Measurements from ENCODE around the gene AQP2.

AQP2 gene

DNA sequence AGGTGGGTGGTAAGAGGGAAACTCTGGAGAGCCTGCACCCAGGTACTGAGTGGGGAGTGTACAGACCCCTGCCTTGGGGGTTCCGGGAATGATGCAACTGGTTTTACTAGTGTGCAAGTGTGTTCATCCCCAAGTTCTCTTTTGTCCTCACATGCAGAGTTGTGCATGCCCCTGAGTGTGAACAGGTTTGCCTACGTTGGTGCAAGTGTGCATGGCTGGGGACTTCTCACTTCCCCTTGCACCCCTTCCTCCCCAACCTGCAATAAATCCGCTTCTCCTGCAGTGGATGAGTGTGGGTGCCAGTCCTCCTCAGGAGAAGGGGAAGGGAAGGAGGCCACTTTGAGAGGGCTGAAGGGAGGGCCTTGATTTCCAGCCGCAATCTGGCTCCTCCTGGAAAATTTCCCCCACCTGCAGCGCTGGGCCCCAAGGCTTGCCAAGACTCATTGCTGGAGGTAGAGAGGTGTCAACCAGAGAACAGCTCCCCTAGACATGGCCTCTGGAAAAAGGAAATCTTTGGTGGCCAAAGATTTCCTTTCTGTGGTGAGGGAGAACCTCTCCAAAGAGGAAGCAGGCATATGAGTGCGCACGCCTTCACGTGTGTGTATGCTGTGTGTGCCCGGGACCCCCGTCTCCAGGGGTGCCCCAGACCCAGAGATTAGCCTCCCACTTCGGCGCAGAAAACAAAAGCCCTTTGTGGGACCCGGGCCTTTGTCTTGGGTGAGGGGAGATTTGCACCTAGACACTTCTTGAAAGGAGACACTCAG is 5.5 kb downstream of the AQP2 start:
- H3K27me3 ChIP-seq (ENCODE audit: control insufficient read depth, insufficient read depth, low read length, poor library complexity, severe bottlenecking): peaks cover 17% of the 10 kb centered on the region
- no peaks in the 10 kb centered on the region for H3K9me3 ChIP-seq (ENCODE audit: control insufficient read depth, low read length)
- H3K27ac ChIP-seq (ENCODE audit: insufficient read depth, low read depth, low read length, poor library complexity, severe bottlenecking): no peak overlapping the region
- WGBS, 2 experiments: 78 to 81% methylated on average over 13 of the region's 13 CpGs
- H3K36me3 ChIP-seq (ENCODE audit: control insufficient read depth, insufficient read depth, low read length): no peaks in the 10 kb centered on the region
- no peak overlapping the region for H3K4me3 ChIP-seq (ENCODE audit: insufficient read depth, low read depth, low read length)
- H3K4me1 ChIP-seq (ENCODE audit: control insufficient read depth, insufficient read depth, low read length): peaks cover 10% of the 10 kb centered on the region

GRCh38 chr12:49956663-49957569 is 6.4 kb downstream of the AQP2 start:
- WGBS, 2 experiments: 91 to 93% methylated on average over 5 to 6 of the region's 6 CpGs
- H3K27ac ChIP-seq (ENCODE audit: insufficient read depth, low read depth, low read length, poor library complexity, severe bottlenecking): no peak overlapping the region
- H3K27me3 ChIP-seq (ENCODE audit: control insufficient read depth, insufficient read depth, low read length, poor library complexity, severe bottlenecking): peaks cover 24% of the 10 kb centered on the region
- H3K36me3 ChIP-seq (ENCODE audit: control insufficient read depth, insufficient read depth, low read length): no peaks in the 10 kb centered on the region
- H3K9me3 ChIP-seq (ENCODE audit: control insufficient read depth, low read length): no peaks in the 10 kb centered on the region
- H3K4me3 ChIP-seq (ENCODE audit: insufficient read depth, low read depth, low read length): no peak overlapping the region
- H3K4me1 ChIP-seq (ENCODE audit: control insufficient read depth, insufficient read depth, low read length): peaks cover 10% of the 10 kb centered on the region

- H3K27ac ChIP-seq (ENCODE audit: insufficient read depth, low read depth, low read length, poor library complexity, severe bottlenecking): no peak overlapping the region
- peaks cover 31% of the 10 kb centered on the region for H3K27me3 ChIP-seq (ENCODE audit: control insufficient read depth, insufficient read depth, low read length, poor library complexity, severe bottlenecking)
- no peaks in the 10 kb centered on the region for H3K9me3 ChIP-seq (ENCODE audit: control insufficient read depth, low read length)
- H3K4me1 ChIP-seq (ENCODE audit: control insufficient read depth, insufficient read depth, low read length): peaks cover 11% of the 10 kb centered on the region
- H3K4me3 ChIP-seq (ENCODE audit: insufficient read depth, low read depth, low read length): no peak overlapping the region
- H3K36me3 ChIP-seq (ENCODE audit: control insufficient read depth, insufficient read depth, low read length): no peaks in the 10 kb centered on the region
These were observed 7.0 kb downstream of the AQP2 start for GRCh38 chr12:49957570-49957967.

DNA sequence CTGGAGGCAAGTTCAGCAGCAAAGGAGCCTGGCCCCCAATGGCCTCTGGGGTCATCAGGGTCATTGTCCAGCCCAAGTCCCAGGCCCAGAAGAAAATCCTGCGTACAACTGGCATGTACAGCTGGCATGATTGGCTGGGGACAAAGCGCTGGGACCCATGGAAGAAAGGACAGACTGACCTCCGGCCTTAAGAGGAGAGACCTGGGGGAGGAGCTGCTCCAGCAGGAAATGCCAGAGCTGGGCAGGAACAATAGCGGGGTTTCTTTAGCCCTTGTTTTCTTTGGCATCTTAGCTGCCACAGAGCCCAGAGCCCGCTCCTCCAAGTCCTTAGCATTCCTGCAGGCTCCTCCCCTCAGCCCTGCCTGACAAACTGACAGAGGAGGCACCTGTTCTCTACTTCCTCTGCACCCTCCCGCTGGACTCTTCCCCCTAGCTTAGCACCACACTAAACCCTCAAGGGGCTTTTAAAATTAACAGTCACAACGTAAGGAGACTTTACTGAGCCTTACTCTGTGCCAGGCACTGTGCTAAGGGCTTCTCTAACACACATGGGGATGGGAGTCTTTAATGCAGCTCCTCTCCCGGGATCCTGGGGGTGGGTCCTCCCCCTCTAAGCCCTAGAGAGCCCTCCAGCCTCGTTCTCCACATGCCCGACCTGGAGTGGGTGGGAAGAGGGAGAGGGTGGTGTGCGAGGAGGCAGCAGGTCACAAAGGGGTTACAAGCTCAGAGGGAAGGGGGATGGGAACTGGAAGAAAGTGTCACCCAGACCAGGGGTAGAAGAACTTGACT is 9.3 kb downstream of the AQP2 start:
- H3K36me3 ChIP-seq (ENCODE audit: control insufficient read depth, insufficient read depth, low read length): no peaks in the 10 kb centered on the region
- 15 to 19% methylated on average over 11 of the region's 11 CpGs for WGBS, 2 experiments
- H3K4me1 ChIP-seq (ENCODE audit: control insufficient read depth, insufficient read depth, low read length): peaks cover 16% of the 10 kb centered on the region
- no peak overlapping the region for H3K4me3 ChIP-seq (ENCODE audit: insufficient read depth, low read depth, low read length)
- no peaks in the 10 kb centered on the region for H3K9me3 ChIP-seq (ENCODE audit: control insufficient read depth, low read length)
- no peak overlapping the region for H3K27ac ChIP-seq (ENCODE audit: insufficient read depth, low read depth, low read length, poor library complexity, severe bottlenecking)
- peaks cover 34% of the 10 kb centered on the region for H3K27me3 ChIP-seq (ENCODE audit: control insufficient read depth, insufficient read depth, low read length, poor library complexity, severe bottlenecking)

GRCh38 chr12:49960474-49961110 is 10.1 kb downstream of the AQP2 start:
- Histone ChIP-seq H3K9me3 (ENCODE audit: control insufficient read depth, low read length) (no peaks in the 10 kb centered on the region), H3K4me3 (ENCODE audit: insufficient read depth, low read depth, low read length) (no peak overlapping the region), H3K36me3 (ENCODE audit: control insufficient read depth, insufficient read depth, low read length) (no peaks in the 10 kb centered on the region), H3K4me1 (ENCODE audit: control insufficient read depth, insufficient read depth, low read length) (peaks cover 16% of the 10 kb centered on the region), H3K27me3 (ENCODE audit: control insufficient read depth, insufficient read depth, low read length, poor library complexity, severe bottlenecking) (peaks cover 34% of the 10 kb centered on the region), H3K27ac (ENCODE audit: insufficient read depth, low read depth, low read length, poor library complexity, severe bottlenecking) (no peak overlapping the region)
- WGBS, 2 experiments: 50 to 54% methylated on average over 13 of the region's 13 CpGs

DNA sequence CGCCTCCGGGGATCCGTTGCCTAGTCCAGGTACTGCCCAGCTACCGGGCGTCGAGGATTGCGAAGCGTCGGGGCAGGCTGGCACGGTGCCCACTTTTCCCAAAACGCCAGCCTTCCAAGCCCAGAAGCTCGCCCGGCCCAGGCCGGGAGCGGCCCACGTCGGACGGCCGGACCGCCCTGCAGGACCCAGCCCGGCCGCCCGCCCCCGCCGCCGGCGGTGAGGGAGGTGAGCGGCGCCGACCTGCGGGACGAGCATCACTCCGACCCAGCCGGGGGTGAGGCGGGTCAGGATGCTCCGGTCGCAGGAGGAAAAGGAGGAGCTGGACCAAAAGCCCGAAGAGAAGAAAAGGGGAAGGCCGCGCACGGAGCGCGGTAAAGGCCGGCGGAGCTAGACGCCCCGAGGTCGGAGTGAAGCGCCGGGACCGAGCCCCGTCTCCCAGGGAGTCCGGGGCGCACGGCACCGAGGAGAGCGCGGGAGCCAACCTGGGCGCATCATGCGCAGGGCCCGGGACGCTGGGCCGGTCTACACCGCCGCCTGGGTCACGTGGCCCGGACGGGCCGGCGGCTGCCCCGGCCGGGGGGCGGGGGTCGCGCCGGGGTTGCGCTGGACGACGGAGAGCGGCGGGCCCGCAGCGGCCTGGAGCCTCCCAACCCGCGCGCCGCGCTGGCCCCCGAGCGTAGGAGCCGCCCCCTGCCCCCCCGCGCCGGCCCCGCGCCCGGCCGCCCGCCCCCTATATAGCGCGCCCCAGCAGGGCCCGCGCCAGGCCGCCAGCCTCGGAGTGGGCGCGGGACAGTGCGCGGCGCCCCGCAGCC is 10.8 kb downstream of the AQP2 start, which contains the start of gene AQP5:
TSS of gene AQP5 (plus strand) at position 762 of the 812 bp plus-strand sequence. CDS start 146 bp downstream, outside the sequence.
- peaks cover 34% of the 10 kb centered on the region for H3K27me3 ChIP-seq (ENCODE audit: control insufficient read depth, insufficient read depth, low read length, poor library complexity, severe bottlenecking)
- H3K4me1 ChIP-seq (ENCODE audit: control insufficient read depth, insufficient read depth, low read length): peaks cover 16% of the 10 kb centered on the region
- H3K4me3 ChIP-seq (ENCODE audit: insufficient read depth, low read depth, low read length): no peak within 1 kb of the TSS
- no peaks in the 10 kb centered on the region for H3K9me3 ChIP-seq (ENCODE audit: control insufficient read depth, low read length)
- 5 to 6% methylated on average over 111 of the region's 111 CpGs for WGBS, 2 experiments
- H3K27ac ChIP-seq (ENCODE audit: insufficient read depth, low read depth, low read length, poor library complexity, severe bottlenecking): no peak within 1 kb of the TSS
- no peaks in the 10 kb centered on the region for H3K36me3 ChIP-seq (ENCODE audit: control insufficient read depth, insufficient read depth, low read length)

- no peak overlapping the region for H3K4me3 ChIP-seq (ENCODE audit: insufficient read depth, low read depth, low read length)
- peaks cover 17% of the 10 kb centered on the region for H3K4me1 ChIP-seq (ENCODE audit: control insufficient read depth, insufficient read depth, low read length)
- H3K9me3 ChIP-seq (ENCODE audit: control insufficient read depth, low read length): no peaks in the 10 kb centered on the region
- H3K36me3 ChIP-seq (ENCODE audit: control insufficient read depth, insufficient read depth, low read length): no peaks in the 10 kb centered on the region
- H3K27me3 ChIP-seq (ENCODE audit: control insufficient read depth, insufficient read depth, low read length, poor library complexity, severe bottlenecking): peaks cover 34% of the 10 kb centered on the region
- WGBS, 2 experiments: 59 to 61% methylated on average over 37 of the region's 37 CpGs
- H3K27ac ChIP-seq (ENCODE audit: insufficient read depth, low read depth, low read length, poor library complexity, severe bottlenecking): no peak overlapping the region
These were observed 11.6 kb downstream of the AQP2 start for GRCh38 chr12:49961993-49962764.

- H3K27me3 ChIP-seq (ENCODE audit: control insufficient read depth, insufficient read depth, low read length, poor library complexity, severe bottlenecking): peaks cover 40% of the 10 kb centered on the region
- no peak overlapping the region for H3K27ac ChIP-seq (ENCODE audit: insufficient read depth, low read depth, low read length, poor library complexity, severe bottlenecking)
- no peaks in the 10 kb centered on the region for H3K36me3 ChIP-seq (ENCODE audit: control insufficient read depth, insufficient read depth, low read length)
- H3K9me3 ChIP-seq (ENCODE audit: control insufficient read depth, low read length): no peaks in the 10 kb centered on the region
- 86 to 87% methylated on average over 21 of the region's 21 CpGs for WGBS, 2 experiments
- no peak overlapping the region for H3K4me3 ChIP-seq (ENCODE audit: insufficient read depth, low read depth, low read length)
- peaks cover 19% of the 10 kb centered on the region for H3K4me1 ChIP-seq (ENCODE audit: control insufficient read depth, insufficient read depth, low read length)
These were observed 12.6 kb downstream of the AQP2 start for GRCh38 chr12:49962861-49963765.

All from ectodermal cell (in vitro differentiated cells).